ENCODE data around the gene UQCR10. TPM values are rescaled to one million over a fixed set of nuclear protein-coding genes. Genes with fewer than 3 reads are reported as not detected.

The UQCR10 gene
- total and polyA plus RNA-seq, 2 donors from 2014 or later, result 78.7 to 479 TPM

DNA sequence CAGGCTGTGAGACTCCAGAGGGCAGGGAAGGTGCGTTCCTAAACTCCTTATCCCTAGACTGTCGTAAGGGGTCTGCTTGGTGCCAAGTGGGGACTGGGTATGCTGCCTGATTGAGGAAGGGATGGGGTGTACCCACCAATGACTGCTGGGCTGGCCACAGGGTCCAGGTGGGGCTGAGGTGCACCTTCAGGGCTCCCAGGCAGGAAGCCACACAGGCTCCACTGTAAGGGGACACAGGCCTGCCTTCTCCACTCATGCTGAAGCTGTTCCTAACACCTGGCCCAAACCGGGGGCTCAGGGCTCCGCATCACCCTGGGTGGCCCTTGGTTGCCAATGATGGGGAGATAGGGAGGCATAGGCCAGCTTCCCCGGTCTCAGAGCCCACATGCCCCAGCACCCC is 27.0 kb upstream of the UQCR10 start:
- Histone ChIP-seq H3K27ac (ENCODE audit: low read depth in 2 of 2, low read length in 2 of 2) (no peak overlapping the region), H3K9ac (ENCODE audit: low read length in 3 of 3) (no peak overlapping the region), H3K9me3 (ENCODE audit: control insufficient read depth in 2 of 3, insufficient read depth in 1 of 3, low read length in 3 of 3) (no peaks in the 10 kb centered on the region), H3K27me3 (ENCODE audit: control insufficient read depth, insufficient read depth, low read length) (no peaks in the 10 kb centered on the region), H3K4me1 (ENCODE audit: control insufficient read depth in 2 of 3, insufficient read depth in 2 of 3, low read depth in 1 of 3, low read length in 3 of 3) (no peaks in the 10 kb centered on the region), H3K36me3 (ENCODE audit: control insufficient read depth in 2 of 3, insufficient read depth in 3 of 3, low read length in 3 of 3) (peaks cover 0 to 4% (median 2%) of the 10 kb centered on the region in 3 donors), H3K4me3 (ENCODE audit: low read length in 3 of 3) (no peak overlapping the region)
- no peak for FAIRE-seq
- no peak for DNase-seq
- TF ChIP-seq, protein P1, sequence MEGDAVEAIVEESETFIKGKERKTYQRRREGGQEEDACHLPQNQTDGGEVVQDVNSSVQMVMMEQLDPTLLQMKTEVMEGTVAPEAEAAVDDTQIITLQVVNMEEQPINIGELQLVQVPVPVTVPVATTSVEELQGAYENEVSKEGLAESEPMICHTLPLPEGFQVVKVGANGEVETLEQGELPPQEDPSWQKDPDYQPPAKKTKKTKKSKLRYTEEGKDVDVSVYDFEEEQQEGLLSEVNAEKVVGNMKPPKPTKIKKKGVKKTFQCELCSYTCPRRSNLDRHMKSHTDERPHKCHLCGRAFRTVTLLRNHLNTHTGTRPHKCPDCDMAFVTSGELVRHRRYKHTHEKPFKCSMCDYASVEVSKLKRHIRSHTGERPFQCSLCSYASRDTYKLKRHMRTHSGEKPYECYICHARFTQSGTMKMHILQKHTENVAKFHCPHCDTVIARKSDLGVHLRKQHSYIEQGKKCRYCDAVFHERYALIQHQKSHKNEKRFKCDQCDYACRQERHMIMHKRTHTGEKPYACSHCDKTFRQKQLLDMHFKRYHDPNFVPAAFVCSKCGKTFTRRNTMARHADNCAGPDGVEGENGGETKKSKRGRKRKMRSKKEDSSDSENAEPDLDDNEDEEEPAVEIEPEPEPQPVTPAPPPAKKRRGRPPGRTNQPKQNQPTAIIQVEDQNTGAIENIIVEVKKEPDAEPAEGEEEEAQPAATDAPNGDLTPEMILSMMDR (IDR thresholded peaks at IDR 0.05; ENCODE audit: borderline replicate concordance, extremely low read depth, insufficient read depth), result no peak
- intact Hi-C loops (cut with DNase I), result no loop called here

DNA sequence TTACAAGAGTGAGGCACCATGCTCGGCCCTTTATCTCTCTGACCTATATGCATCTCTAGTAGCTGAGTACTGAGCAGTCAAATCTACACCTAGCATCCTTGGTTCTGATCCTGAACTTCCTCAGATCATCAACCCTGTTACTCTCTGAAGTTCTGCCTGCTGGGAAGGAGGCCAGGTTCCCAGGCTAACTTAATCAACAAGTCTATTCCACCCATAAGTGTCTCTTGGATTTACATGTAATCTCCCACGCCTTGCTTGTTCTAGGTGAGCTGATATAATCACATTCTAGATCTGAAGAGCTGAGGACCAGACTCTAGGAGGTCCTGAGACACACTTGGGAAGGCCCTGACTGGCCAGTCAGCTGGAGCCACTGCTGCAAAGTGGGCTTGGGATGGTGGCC is 25.2 kb upstream of the UQCR10 start:
- DNase-seq (no peak), FAIRE-seq (no peak)
- H3K9me3 ChIP-seq (ENCODE audit: control insufficient read depth in 2 of 3, insufficient read depth in 1 of 3, low read length in 3 of 3), result no peaks in the 10 kb centered on the region
- H3K9ac ChIP-seq (ENCODE audit: low read length in 3 of 3), result no peak overlapping the region
- intact Hi-C loops (cut with DNase I), result no loop called here
- H3K4me1 ChIP-seq (ENCODE audit: control insufficient read depth in 2 of 3, insufficient read depth in 2 of 3, low read depth in 1 of 3, low read length in 3 of 3), result no peaks in the 10 kb centered on the region
- peaks cover 0 to 6% (median 5%) of the 10 kb centered on the region in 3 donors for H3K36me3 ChIP-seq (ENCODE audit: control insufficient read depth in 2 of 3, insufficient read depth in 3 of 3, low read length in 3 of 3)
- no peak overlapping the region for H3K27ac ChIP-seq (ENCODE audit: low read depth in 2 of 2, low read length in 2 of 2)
- no peaks in the 10 kb centered on the region for H3K27me3 ChIP-seq (ENCODE audit: control insufficient read depth, insufficient read depth, low read length)
- TF ChIP-seq, protein P1 (IDR thresholded peaks at IDR 0.05; ENCODE audit: borderline replicate concordance, extremely low read depth, insufficient read depth), result no peak
- H3K4me3 ChIP-seq (ENCODE audit: low read length in 3 of 3), result no peak overlapping the region

DNA sequence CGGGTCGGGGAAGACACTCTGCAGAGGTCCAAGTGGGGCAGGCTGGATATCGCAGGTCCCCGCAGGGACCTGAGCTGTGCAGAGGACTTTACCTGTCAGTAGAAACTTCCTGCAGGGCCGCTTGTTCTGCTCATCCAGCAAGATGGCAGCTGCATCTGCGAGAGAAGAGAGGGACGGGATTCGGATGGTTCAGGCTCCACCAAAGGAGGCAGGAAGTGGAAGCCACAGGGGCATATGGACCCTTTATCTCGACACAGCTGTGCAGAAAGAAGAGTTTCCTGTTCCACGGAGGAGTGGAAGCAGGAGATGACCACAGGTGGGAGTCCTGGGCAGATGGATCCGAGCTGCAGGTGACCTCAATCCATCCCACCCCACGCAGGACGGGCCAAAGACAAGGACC is 24.8 kb upstream of the UQCR10 start:
- TF ChIP-seq, protein P1 (IDR thresholded peaks at IDR 0.05; ENCODE audit: borderline replicate concordance, extremely low read depth, insufficient read depth), result no peak
- no peaks in the 10 kb centered on the region for H3K9me3 ChIP-seq (ENCODE audit: control insufficient read depth in 2 of 3, insufficient read depth in 1 of 3, low read length in 3 of 3)
- H3K4me1 ChIP-seq (ENCODE audit: control insufficient read depth in 2 of 3, insufficient read depth in 2 of 3, low read depth in 1 of 3, low read length in 3 of 3), result no peaks in the 10 kb centered on the region
- no peak overlapping the region for H3K9ac ChIP-seq (ENCODE audit: low read length in 3 of 3)
- DNase-seq (no peak), FAIRE-seq (no peak)
- no peak overlapping the region for H3K4me3 ChIP-seq (ENCODE audit: low read length in 3 of 3)
- peaks cover 0 to 8% (median 6%) of the 10 kb centered on the region in 3 donors for H3K36me3 ChIP-seq (ENCODE audit: control insufficient read depth in 2 of 3, insufficient read depth in 3 of 3, low read length in 3 of 3)
- no peak overlapping the region for H3K27ac ChIP-seq (ENCODE audit: low read depth in 2 of 2, low read length in 2 of 2)
- intact Hi-C loops (cut with DNase I), result no loop called here
- no peaks in the 10 kb centered on the region for H3K27me3 ChIP-seq (ENCODE audit: control insufficient read depth, insufficient read depth, low read length)

DNA sequence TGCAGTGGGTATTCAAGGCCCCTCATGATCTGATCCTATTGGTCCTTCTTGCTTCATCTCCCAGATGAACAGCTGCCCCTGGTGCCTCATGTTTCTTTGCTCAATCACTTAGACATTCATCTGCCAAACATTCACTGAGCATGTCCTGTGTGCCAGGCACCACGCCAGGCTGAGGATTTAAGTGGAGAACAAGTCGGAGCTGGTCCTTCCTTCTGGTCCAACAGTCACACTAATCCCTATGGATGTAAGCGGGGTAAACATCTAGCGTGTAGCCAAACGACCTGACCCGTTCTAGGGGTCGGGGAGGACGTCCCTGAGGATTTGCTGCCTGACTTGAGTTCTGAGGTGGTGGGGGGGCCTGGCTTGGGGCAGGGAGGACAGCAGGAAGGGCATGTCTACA is 22.3 kb upstream of the UQCR10 start:
- intact Hi-C loops (cut with DNase I), result no loop called here
- Histone ChIP-seq H3K4me1 (ENCODE audit: control insufficient read depth in 2 of 3, insufficient read depth in 2 of 3, low read depth in 1 of 3, low read length in 3 of 3) (no peaks in the 10 kb centered on the region), H3K27me3 (ENCODE audit: control insufficient read depth, insufficient read depth, low read length) (no peaks in the 10 kb centered on the region), H3K4me3 (ENCODE audit: low read length in 3 of 3) (no peak overlapping the region), H3K9me3 (ENCODE audit: control insufficient read depth in 2 of 3, insufficient read depth in 1 of 3, low read length in 3 of 3) (no peaks in the 10 kb centered on the region), H3K9ac (ENCODE audit: low read length in 3 of 3) (no peak overlapping the region), H3K27ac (ENCODE audit: low read depth in 2 of 2, low read length in 2 of 2) (no peak overlapping the region), H3K36me3 (ENCODE audit: control insufficient read depth in 2 of 3, insufficient read depth in 3 of 3, low read length in 3 of 3) (peaks cover 0 to 15% (median 10%) of the 10 kb centered on the region in 3 donors)
- TF ChIP-seq, protein P1 (IDR thresholded peaks at IDR 0.05; ENCODE audit: borderline replicate concordance, extremely low read depth, insufficient read depth), result no peak
- DNase-seq (no peak), FAIRE-seq (no peak)
